ENCODE data around the gene MICAL3. TPM values are rescaled to one million over a fixed set of nuclear protein-coding genes. Genes with fewer than 3 reads are reported as not detected.

Gene MICAL3
- total and polyA plus RNA-seq, 5 experiments from 2014 or later: 0.90 to 27.3 (median 1.3) TPM

DNA sequence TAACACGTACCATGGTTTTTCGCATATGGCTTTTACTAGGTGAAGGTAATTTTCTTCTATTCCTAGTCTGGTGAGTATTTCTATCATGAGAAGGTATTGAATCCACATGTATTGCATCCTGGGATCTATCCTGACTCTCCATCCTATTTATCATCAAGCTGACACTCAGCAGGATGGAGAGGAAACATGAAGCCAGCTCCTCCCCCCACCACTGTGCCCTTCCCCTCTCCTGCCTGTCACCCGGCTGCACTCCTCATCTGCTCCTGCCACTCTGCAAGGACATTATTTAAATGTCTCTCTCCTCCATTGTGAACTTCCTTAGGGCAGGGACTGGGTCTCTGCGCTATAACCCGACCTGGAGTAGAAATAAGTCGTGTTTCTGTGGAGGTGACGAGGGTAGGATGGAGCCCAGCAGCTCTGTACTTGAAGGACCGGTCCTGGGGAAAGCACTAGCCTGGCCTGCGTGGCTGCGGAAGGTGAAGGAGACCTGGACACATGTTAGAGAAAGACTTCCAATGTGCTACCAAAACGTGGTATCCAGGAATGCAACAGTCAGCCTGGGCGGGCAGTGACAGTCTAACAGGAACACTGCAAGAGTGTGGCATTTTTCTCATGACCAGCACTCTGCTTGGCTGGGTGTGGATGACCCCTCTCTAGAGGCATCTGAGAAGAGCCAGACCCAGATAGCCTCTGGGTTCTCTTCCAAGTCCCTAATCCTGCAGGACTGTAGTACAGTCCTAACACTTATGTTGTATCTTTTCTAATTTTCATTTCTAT lies 111.2 kb downstream of the MICAL3 start:
- peaks cover 0 to 7% (median 0%) of the 10 kb centered on the region in 4 donors for H3K4me1 Mint-ChIP-seq
- ATAC-seq (no peak), DNase-seq (no peak)
- no peak overlapping the region for H3K4me3 Mint-ChIP-seq
- H3K27ac Mint-ChIP-seq: no peak overlapping the region
- peaks cover 0 to 4% (median 0%) of the 10 kb centered on the region in 3 donors for H3K36me3 Mint-ChIP-seq
- no peaks in the 10 kb centered on the region for H3K27me3 Mint-ChIP-seq
- POLR2A ChIA-PET: no interaction called here
- no peaks in the 10 kb centered on the region for H3K9me3 Mint-ChIP-seq

DNA sequence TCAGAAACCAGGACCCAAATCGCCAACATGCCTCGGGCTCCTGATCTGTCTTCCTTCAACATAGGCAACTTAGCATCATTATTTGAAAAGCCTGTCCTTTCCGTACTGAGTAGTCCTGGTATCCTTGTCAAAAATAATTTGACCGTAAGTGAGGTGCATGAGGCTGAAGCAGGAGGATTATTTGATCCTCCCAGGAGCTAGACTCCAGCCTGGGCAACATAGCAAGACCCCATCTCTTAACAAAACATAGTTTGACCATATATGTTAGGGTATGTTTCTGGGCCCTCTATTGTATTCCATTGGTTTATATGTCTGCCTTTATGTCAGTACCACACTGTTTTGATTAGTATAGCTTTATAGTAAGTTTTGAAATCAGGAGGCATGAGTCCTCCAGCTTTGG lies 112.5 kb downstream of the MICAL3 start:
- Mint-ChIP-seq H3K27me3 (no peaks in the 10 kb centered on the region), H3K27ac (peak overlapping the region in 1 of 10 donors; percentile 18), H3K4me1 (peaks cover 0 to 7% (median 3%) of the 10 kb centered on the region in 4 donors), H3K4me3 (no peak overlapping the region), H3K9me3 (no peaks in the 10 kb centered on the region), H3K36me3 (peaks cover 0 to 4% (median 2%) of the 10 kb centered on the region in 3 donors)
- DNase-seq (no peak), ATAC-seq (no peak)
- POLR2A ChIA-PET: no interaction called here

DNA sequence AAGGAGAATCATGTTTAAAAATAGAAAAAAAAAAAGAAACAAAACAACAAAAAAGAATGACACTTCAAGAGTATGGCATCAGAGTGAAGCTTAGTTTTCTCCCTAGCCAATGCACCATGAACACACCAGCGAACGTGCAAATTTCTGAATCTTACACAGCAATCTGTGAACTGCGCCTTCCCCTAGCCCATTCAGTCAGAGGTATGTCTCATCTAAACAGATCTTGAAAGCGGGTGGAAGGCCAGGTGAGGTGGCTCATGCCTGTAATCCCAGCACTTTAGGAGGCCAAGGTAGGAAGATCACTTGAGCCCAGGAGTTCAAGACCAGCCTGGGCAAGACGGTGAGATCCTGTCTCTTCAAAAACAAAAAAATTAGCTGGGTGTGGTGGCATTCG lies 113.1 kb downstream of the MICAL3 start:
- no peak for ATAC-seq
- POLR2A ChIA-PET: no interaction called here

DNA sequence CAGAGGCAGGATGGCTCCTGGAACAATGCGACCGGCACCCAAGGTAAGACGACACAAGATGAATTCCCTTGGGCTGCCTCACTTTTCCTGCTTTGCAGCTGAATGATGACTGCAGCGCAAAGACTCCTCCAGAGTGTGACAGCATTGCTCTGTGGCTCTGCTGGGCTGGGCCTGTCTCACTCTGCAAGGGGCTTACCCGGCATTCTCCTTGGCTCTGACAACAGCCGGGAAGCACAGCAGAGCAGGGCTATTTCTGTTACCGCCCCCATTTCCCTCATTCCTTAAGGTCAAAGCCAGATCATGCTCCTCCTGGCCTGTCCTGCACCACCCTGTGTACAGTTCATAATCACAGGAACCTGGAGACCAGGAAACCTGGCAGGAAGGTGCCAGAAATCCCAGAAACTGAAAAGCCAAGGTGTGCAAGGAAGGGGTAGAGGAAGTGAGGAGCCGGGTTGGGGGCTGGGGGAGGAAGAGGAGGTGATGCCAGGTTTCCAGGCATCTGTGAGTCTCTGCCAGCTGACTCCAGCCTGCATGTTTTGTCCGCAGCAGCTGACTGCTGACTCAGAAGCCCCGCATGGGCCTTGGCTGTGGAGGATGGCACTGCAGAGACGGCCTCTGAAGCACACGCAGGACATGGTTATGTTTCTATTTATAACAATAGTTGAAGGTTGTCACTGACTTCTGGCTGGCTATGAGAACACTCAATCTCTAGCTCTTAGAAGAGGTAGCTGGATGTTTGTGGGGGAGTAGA lies 113.6 kb downstream of the MICAL3 start:
- Mint-ChIP-seq H3K4me1 (peaks cover 0 to 7% (median 3%) of the 10 kb centered on the region in 4 donors), H3K27ac (no peak overlapping the region), H3K27me3 (no peaks in the 10 kb centered on the region), H3K36me3 (peaks cover 0 to 14% (median 4%) of the 10 kb centered on the region in 3 donors), H3K4me3 (no peak overlapping the region), H3K9me3 (no peaks in the 10 kb centered on the region)
- DNase-seq (no peak), ATAC-seq (no peak)
- POLR2A ChIA-PET: no interaction called here

More for the DNA sequence above, 113.1 kb downstream of the MICAL3 start:
- Mint-ChIP-seq H3K4me1 (peaks cover 0 to 7% (median 3%) of the 10 kb centered on the region in 4 donors), H3K36me3 (peaks cover 0 to 8% (median 4%) of the 10 kb centered on the region in 3 donors), H3K9me3 (no peaks in the 10 kb centered on the region), H3K4me3 (no peak overlapping the region), H3K27me3 (no peaks in the 10 kb centered on the region), H3K27ac (no peak overlapping the region)
- no peak for DNase-seq

DNA sequence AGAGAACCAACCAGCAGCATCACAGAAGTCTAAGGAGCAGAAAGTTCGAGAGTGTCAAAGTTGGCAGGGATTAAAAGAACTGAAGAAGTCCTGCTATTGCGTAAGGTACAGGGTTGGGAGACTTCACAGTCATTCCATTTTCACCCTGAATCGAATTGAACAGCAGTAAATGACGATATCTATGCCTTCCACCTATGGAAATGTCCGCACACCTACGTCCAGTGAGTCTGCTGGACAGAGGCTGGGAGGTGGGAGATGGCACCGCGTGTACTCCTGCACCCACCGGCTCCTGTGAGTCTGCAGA lies 116.7 kb downstream of the MICAL3 start:
- Mint-ChIP-seq H3K27ac (no peak overlapping the region), H3K4me3 (no peak overlapping the region), H3K36me3 (peaks cover 0 to 33% (median 6%) of the 10 kb centered on the region in 3 donors), H3K4me1 (peaks cover 0 to 7% (median 2%) of the 10 kb centered on the region in 4 donors), H3K27me3 (no peaks in the 10 kb centered on the region), H3K9me3 (no peaks in the 10 kb centered on the region)
- DNase-seq (no peak), ATAC-seq (no peak)
- POLR2A ChIA-PET: no interaction called here

DNA sequence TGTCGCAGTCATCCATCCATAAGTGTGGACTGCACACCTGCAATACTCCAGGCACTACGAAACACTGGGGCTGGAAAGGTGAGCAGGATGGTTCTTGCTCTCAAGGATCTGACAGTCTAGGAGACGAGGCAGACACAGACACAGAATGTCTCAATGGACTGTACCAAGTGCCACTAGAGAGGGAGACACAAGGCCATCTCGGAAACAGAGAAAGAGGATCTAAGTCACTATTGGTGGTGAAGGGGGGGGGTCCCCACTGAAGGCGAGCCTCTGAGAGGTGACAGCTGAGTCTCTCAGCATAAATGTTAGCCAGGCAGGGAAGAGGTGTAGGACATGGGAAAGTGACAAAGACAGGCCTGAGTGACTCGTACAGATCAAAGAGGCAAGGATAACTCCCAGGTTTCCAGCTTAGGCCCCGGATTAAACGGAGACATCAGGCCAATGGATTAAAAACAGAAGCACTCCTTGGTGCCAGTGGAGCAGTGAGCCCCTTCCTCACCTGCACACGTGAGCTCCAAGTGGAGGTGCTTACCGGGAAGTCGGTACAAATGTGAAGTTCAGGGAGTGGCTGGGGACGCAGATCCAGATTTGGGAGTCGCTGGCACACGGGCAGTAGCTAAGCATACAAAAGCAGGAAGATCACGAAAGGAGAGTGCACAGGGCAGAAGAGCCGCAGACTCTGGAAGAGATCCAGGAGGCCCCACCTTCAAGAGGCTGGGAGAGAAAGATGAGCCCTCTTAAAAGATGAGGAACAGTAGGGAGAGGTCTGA lies 117.2 kb downstream of the MICAL3 start:
- POLR2A ChIA-PET: no interaction called here
- DNase-seq: no peak
- H3K9me3 Mint-ChIP-seq: no peaks in the 10 kb centered on the region
- ATAC-seq: no peak
- H3K27me3 Mint-ChIP-seq: no peaks in the 10 kb centered on the region
- peaks cover 0 to 33% (median 3%) of the 10 kb centered on the region in 3 donors for H3K36me3 Mint-ChIP-seq
- peak overlapping the region in 1 of 10 donors; percentile 87 for H3K27ac Mint-ChIP-seq
- H3K4me3 Mint-ChIP-seq: no peak overlapping the region
- peaks cover 0 to 7% (median 2%) of the 10 kb centered on the region in 4 donors for H3K4me1 Mint-ChIP-seq

DNA sequence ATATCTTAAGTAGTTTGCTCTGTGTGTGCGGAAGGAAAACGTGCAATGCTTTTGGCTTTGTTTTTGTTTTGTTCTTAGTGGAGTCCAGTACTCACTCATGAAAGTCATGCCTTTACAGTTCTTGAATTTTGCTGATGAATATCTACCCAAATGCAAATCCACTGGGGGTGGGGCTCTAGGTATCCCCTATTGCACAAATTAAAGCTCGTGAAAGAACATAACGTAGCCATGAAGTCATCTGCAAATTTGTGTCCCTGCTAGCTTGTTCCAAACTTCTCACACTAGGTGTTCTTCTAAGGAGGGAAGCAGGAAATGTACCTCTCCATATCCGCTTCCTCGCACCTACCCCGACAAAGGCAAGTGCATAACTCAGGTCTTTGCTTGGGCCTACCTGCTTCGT lies 118.9 kb downstream of the MICAL3 start:
- ATAC-seq (no peak), DNase-seq (no peak)
- Mint-ChIP-seq H3K27ac (no peak overlapping the region), H3K4me1 (peaks cover 0 to 7% (median 0%) of the 10 kb centered on the region in 4 donors), H3K4me3 (no peak overlapping the region), H3K9me3 (no peaks in the 10 kb centered on the region), H3K36me3 (peaks cover 0 to 45% (median 3%) of the 10 kb centered on the region in 3 donors), H3K27me3 (no peaks in the 10 kb centered on the region)
- POLR2A ChIA-PET: no interaction called here

DNA sequence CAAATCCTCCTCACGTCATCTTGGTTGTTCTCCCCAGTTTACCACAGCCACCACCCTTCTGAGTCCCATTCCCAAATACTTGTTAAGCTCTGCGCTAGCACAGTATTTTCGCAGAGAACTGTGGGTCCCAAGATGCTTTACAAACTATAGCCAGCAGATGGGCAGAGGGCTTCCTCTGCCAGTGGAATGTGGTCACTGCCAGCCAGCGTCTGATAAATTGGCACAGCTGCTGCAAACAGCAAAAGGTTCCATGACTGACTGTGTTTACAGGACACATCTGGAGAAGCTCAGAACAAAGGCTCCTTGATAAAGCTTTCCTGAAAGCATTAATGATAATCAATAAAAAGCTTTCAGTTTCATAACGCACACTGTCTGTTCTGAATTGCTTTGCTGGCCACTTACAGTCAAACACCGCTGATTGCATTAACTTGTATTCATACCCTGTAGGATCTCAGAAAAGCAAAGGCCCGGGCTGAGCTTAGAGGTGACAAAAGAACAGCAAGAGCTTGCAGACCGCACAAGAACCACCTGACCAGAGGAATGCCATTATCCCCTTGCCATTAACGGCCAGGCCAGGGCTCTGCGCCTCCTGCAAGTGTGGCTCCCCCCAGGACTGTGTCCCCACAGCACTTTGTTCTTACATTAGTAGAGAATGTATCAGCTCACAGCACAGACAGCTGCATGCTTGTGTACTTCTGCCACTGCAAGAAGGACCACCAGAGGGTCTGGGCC lies 120.6 kb downstream of the MICAL3 start:
- Mint-ChIP-seq H3K4me1 (peaks cover 0 to 8% (median 2%) of the 10 kb centered on the region in 4 donors), H3K36me3 (peaks cover 0 to 60% (median 3%) of the 10 kb centered on the region in 3 donors), H3K27ac (no peak overlapping the region), H3K4me3 (no peak overlapping the region), H3K9me3 (no peaks in the 10 kb centered on the region), H3K27me3 (no peaks in the 10 kb centered on the region)
- POLR2A ChIA-PET: no interaction called here
- DNase-seq (no peak), ATAC-seq (no peak)

DNA sequence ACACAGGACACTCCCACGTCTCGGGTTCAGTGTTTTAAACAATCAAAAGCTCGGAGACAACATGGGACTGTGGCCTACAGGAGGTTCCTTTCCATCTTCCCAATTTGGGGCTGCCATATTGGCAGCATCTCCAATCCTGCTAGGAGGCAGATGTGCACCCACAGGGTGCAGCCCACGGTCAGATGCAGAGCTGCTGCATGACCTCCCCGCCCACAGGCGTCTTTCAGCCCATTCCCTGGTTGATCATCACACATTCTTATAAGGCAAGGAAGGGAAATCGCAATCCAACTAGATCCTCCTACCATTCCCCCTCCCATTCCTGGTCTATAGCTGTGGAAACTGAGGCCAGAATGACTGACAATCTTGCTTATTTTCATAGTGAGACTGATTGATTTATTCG lies 121.4 kb downstream of the MICAL3 start:
- Mint-ChIP-seq H3K4me1 (peaks cover 0 to 8% (median 2%) of the 10 kb centered on the region in 4 donors), H3K9me3 (no peaks in the 10 kb centered on the region), H3K27ac (no peak overlapping the region), H3K36me3 (peaks cover 0 to 61% (median 3%) of the 10 kb centered on the region in 3 donors), H3K27me3 (no peaks in the 10 kb centered on the region), H3K4me3 (no peak overlapping the region)
- POLR2A ChIA-PET: no interaction called here
- DNase-seq: no peak
- ATAC-seq: no peak

DNA sequence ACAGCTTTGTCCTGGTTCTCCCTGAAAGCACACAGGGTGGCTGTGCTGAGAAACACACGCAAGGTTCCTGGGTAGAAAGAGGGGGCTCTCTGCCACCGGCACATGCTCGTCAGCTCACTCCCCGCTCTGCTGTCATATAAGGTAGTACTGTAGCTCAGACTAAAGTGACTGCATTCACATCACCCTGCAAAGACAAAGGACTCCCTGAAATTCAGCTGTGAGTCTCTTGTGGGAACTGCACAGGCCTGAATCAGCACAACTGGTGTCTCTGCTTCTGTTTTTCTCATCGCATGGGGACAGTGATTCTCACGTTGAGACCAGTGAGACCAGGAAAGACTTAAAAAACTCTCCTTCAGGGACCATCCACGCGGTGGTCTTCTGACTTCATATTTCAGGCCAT lies 126.0 kb downstream of the MICAL3 start:
- ATAC-seq (no peak), DNase-seq (no peak)
- peaks cover 0 to 55% (median 6%) of the 10 kb centered on the region in 3 donors for H3K36me3 Mint-ChIP-seq
- H3K27me3 Mint-ChIP-seq: no peaks in the 10 kb centered on the region
- no peaks in the 10 kb centered on the region for H3K9me3 Mint-ChIP-seq
- H3K27ac Mint-ChIP-seq: no peak overlapping the region
- POLR2A ChIA-PET: no interaction called here
- H3K4me1 Mint-ChIP-seq: peaks cover 0 to 8% (median 6%) of the 10 kb centered on the region in 4 donors
- H3K4me3 Mint-ChIP-seq: no peak overlapping the region

DNA sequence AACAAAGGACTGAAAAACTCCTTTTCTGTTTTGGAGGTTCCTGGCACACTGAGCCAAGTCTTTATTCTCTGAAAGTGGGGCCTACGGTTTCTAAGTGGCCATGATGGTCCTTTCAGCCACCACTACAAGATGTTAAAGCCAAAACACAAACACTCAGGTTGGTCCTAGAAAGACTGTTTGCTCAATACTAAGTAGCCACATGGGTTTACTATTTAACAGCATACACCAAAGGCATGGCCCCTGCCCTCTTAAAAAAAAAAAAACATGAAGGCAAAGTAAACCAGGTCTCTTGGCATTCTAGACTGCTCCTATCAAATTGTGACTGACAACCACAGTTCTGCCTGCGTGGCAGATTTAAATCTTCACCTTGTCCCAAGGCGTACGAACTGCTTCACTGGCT lies 126.5 kb downstream of the MICAL3 start:
- no peak for DNase-seq
- Mint-ChIP-seq H3K36me3 (peaks cover 0 to 60% (median 11%) of the 10 kb centered on the region in 3 donors), H3K4me3 (no peak overlapping the region), H3K4me1 (peaks cover 0 to 8% (median 7%) of the 10 kb centered on the region in 4 donors), H3K9me3 (no peaks in the 10 kb centered on the region), H3K27me3 (no peaks in the 10 kb centered on the region), H3K27ac (peak overlapping the region in 1 of 10 donors; percentile 9)
- POLR2A ChIA-PET: no interaction called here
- ATAC-seq: no peak

DNA sequence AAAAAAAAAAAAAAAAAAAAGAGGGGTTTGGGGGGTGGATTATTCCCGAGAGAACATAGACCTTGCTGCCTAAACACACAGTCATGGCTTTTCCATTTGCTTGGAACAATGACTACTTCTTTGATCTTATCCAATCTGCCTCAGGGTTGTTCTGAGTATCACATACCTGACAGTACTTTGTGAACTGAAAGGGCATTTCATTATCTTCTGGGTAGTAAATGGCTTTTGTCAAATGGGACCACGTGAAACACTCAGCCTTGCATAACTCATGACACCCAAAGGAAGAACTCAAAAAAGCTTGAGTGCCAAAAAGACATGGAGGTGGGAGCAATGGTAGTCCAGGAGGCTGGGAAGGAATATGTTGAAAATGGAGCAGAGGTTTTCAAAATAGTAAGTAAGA lies 126.9 kb downstream of the MICAL3 start:
- ATAC-seq: no peak
- H3K27ac Mint-ChIP-seq: peak overlapping the region in 3 of 10 donors; percentile 9 to 74 (median 50)
- no peak overlapping the region for H3K4me3 Mint-ChIP-seq
- no peaks in the 10 kb centered on the region for H3K27me3 Mint-ChIP-seq
- H3K4me1 Mint-ChIP-seq: peaks cover 0 to 8% (median 7%) of the 10 kb centered on the region in 4 donors
- no peaks in the 10 kb centered on the region for H3K9me3 Mint-ChIP-seq
- no peak for DNase-seq
- peaks cover 0 to 65% (median 13%) of the 10 kb centered on the region in 3 donors for H3K36me3 Mint-ChIP-seq
- POLR2A ChIA-PET: no interaction called here
